GM12865 (cell line): ENCODE data around the gene SUGCT.

Source experiments
- DNase-seq: peaks from one replicate; pipeline ENCODE4 v3.0.0; 2010; ENCODE audit warnings: low read depth
- H3K4me3 ChIP-seq: 2 replicates; pipeline ENCODE4 v1.5.1; 2011; ENCODE audit warnings: mild to moderate bottlenecking, low read depth, low read length, control low read depth
- TF ChIP-seq, protein P1 (sequence below): IDR thresholded peaks from 2 replicates; pipeline ENCODE4 v1.5.1; 2011; ENCODE audit warnings: low read length, control low read depth, low read depth, inconsistent platforms; ENCODE audit not compliant: insufficient read depth; ENCODE audit errors: missing control alignments

The SUGCT gene

GRCh38 chr7:40709062-40709964, 574.5 kb downstream of the SUGCT start:
- H3K4me3 ChIP-seq: no peak overlapping the region
- peak; percentile 7 for DNase-seq

GRCh38 chr7:40711706-40712105, 576.9 kb downstream of the SUGCT start:
- TF ChIP-seq, protein P1, sequence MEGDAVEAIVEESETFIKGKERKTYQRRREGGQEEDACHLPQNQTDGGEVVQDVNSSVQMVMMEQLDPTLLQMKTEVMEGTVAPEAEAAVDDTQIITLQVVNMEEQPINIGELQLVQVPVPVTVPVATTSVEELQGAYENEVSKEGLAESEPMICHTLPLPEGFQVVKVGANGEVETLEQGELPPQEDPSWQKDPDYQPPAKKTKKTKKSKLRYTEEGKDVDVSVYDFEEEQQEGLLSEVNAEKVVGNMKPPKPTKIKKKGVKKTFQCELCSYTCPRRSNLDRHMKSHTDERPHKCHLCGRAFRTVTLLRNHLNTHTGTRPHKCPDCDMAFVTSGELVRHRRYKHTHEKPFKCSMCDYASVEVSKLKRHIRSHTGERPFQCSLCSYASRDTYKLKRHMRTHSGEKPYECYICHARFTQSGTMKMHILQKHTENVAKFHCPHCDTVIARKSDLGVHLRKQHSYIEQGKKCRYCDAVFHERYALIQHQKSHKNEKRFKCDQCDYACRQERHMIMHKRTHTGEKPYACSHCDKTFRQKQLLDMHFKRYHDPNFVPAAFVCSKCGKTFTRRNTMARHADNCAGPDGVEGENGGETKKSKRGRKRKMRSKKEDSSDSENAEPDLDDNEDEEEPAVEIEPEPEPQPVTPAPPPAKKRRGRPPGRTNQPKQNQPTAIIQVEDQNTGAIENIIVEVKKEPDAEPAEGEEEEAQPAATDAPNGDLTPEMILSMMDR: no peak
- no peak for DNase-seq
- H3K4me3 ChIP-seq: no peak overlapping the region

More at GRCh38 chr7:40709062-40709964, 574.5 kb downstream of the SUGCT start:
- TF ChIP-seq, protein P1: no peak

- TF ChIP-seq, protein P1: no peak
- no peak for DNase-seq
- no peak overlapping the region for H3K4me3 ChIP-seq
Measured at GRCh38 chr7:40714363-40715052, 579.7 kb downstream of the SUGCT start.

- TF ChIP-seq, protein P1: no peak
- no peak overlapping the region for H3K4me3 ChIP-seq
- DNase-seq: no peak
Measured at GRCh38 chr7:40715053-40715430, 580.2 kb downstream of the SUGCT start.

- TF ChIP-seq, protein P1: no peak
- no peak overlapping the region for H3K4me3 ChIP-seq
- no peak for DNase-seq
Measured at GRCh38 chr7:40716052-40716451, 581.2 kb downstream of the SUGCT start.

- no peak overlapping the region for H3K4me3 ChIP-seq
- DNase-seq: peak; percentile 44
- TF ChIP-seq, protein P1: no peak
Measured at GRCh38 chr7:40717242-40717641, 582.4 kb downstream of the SUGCT start.

DNA sequence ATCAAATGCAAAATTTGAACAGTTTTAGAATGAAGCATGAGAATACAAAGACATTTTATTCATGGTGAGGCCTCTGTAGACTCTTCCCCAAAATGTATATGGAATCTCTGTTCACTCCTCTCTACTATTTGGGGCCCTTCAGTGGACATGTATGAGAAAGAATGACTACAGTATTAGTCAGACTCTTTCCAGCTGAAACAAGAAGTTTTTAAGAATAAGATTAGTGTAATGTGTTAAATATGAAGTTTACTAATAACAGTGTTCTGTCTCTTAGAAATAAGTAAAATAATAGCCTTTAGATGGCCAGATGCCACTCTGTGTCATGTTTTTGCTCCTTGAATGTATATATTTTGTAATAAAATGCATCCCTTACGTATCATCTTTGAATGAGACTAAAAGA, 585.6 kb downstream of the SUGCT start:
- no peak overlapping the region for H3K4me3 ChIP-seq
- TF ChIP-seq, protein P1: no peak
- no peak for DNase-seq
